RWPE2 (cell line): ENCODE data around the gene FEZ2.

Experiments
- ATAC-seq: fragments of 200-7000 bp; cut with Tn5 transposase; 3 replicates; pipeline ENCODE4 v1.9.1; 2021; ENCODE audit warnings: low read depth
- DNase-seq: peaks from one replicate; pipeline ENCODE4 v3.0.0-alpha.2; 2020; ENCODE audit warnings: low spot score
- H3K27ac ChIP-seq: fragments of 450-650 bp; 2 replicates; pipeline ENCODE4 v1.5.1; 2017; ENCODE audit warnings: mild to moderate bottlenecking; ENCODE audit not compliant: poor library complexity, severe bottlenecking
- H3K27me3 ChIP-seq: fragments of 250-450 bp; sonication (Bioruptor Pico); 2 replicates; pipeline ENCODE4 v1.5.1; 2021; ENCODE audit warnings: mild to moderate bottlenecking, moderate library complexity; ENCODE audit not compliant: insufficient read depth, poor library complexity, severe bottlenecking
- H3K36me3 ChIP-seq: fragments of 250-450 bp; sonication (Bioruptor Pico); 2 replicates; pipeline ENCODE4 v1.5.1; 2020; ENCODE audit warnings: low read depth, mild to moderate bottlenecking, moderate library complexity
- H3K4me1 ChIP-seq: fragments of 250-450 bp; sonication (Bioruptor Pico); 2 replicates; pipeline ENCODE4 v1.5.1; 2021; ENCODE audit warnings: mild to moderate bottlenecking, moderate library complexity; ENCODE audit not compliant: insufficient read depth, poor library complexity, severe bottlenecking
- H3K4me3 ChIP-seq: fragments of 250-450 bp; sonication (Bioruptor Pico); 2 replicates; pipeline ENCODE4 v1.5.1; 2021; ENCODE audit warnings: mild to moderate bottlenecking, moderate library complexity; ENCODE audit not compliant: severe bottlenecking
- H3K9me3 ChIP-seq: fragments of 250-450 bp; sonication (Bioruptor Pico); 2 replicates; pipeline ENCODE4 v1.5.1; 2021; ENCODE audit warnings: mild to moderate bottlenecking, moderate library complexity; ENCODE audit not compliant: severe bottlenecking
- CTCF ChIP-seq: fragments of 450-650 bp; IDR thresholded peaks from one replicate; pipeline ENCODE4 v1.5.1; 2017; ENCODE audit warnings: mild to moderate bottlenecking, moderate library complexity; ENCODE audit not compliant: poor library complexity, severe bottlenecking

Gene FEZ2

GRCh38 chr2:36594849-36595248 lies 3.1 kb downstream of the FEZ2 start:
- ATAC-seq (no peak), DNase-seq (no peak)
- H3K27ac ChIP-seq, result no peak overlapping the region
- no peaks in the 10 kb centered on the region for H3K27me3 ChIP-seq
- H3K36me3 ChIP-seq, result peaks cover 27% of the 10 kb centered on the region
- H3K4me3 ChIP-seq, result no peak overlapping the region
- H3K9me3 ChIP-seq, result no peaks in the 10 kb centered on the region
- no peak for TF ChIP-seq CTCF
- H3K4me1 ChIP-seq, result peaks cover 4% of the 10 kb centered on the region

GRCh38 chr2:36589230-36589630 lies 8.7 kb downstream of the FEZ2 start:
- peaks cover 58% of the 10 kb centered on the region for H3K36me3 ChIP-seq
- DNase-seq, result no peak
- no peak overlapping the region for H3K4me3 ChIP-seq
- no peak for ATAC-seq
- H3K27ac ChIP-seq, result no peak overlapping the region
- no peaks in the 10 kb centered on the region for H3K9me3 ChIP-seq
- H3K27me3 ChIP-seq, result no peaks in the 10 kb centered on the region
- no peaks in the 10 kb centered on the region for H3K4me1 ChIP-seq
- no peak for TF ChIP-seq CTCF

GRCh38 chr2:36587556-36587955 lies 10.4 kb downstream of the FEZ2 start:
- ATAC-seq (no peak), DNase-seq (no peak)
- no peak for TF ChIP-seq CTCF
- H3K36me3 ChIP-seq, result peaks cover 74% of the 10 kb centered on the region
- H3K27me3 ChIP-seq, result no peaks in the 10 kb centered on the region
- no peak overlapping the region for H3K27ac ChIP-seq
- no peaks in the 10 kb centered on the region for H3K9me3 ChIP-seq
- H3K4me1 ChIP-seq, result no peaks in the 10 kb centered on the region
- no peak overlapping the region for H3K4me3 ChIP-seq

- no peak overlapping the region for H3K27ac ChIP-seq
- H3K9me3 ChIP-seq, result no peaks in the 10 kb centered on the region
- H3K36me3 ChIP-seq, result peaks cover 78% of the 10 kb centered on the region
- TF ChIP-seq CTCF, result no peak
- ATAC-seq (no peak), DNase-seq (no peak)
- no peaks in the 10 kb centered on the region for H3K4me1 ChIP-seq
- no peaks in the 10 kb centered on the region for H3K27me3 ChIP-seq
- H3K4me3 ChIP-seq, result no peak overlapping the region
Observed at GRCh38 chr2:36587101-36587500, 10.9 kb downstream of the FEZ2 start.

- Histone ChIP-seq H3K27ac (no peak overlapping the region), H3K4me1 (no peaks in the 10 kb centered on the region), H3K27me3 (no peaks in the 10 kb centered on the region), H3K4me3 (no peak overlapping the region), H3K36me3 (peaks cover 82% of the 10 kb centered on the region), H3K9me3 (no peaks in the 10 kb centered on the region)
- no peak for TF ChIP-seq CTCF
- ATAC-seq (no peak), DNase-seq (no peak)
Observed at GRCh38 chr2:36586672-36587071, 11.3 kb downstream of the FEZ2 start.
